HG02884 (cell line): ENCODE measurements around the gene SPRYD3.
"Not testable (repeated sequence)": the region's sequence is repeated elsewhere in the genome, so short reads cannot be mapped to it uniquely, and the experiment has no call there.

Experiments used
- ATAC-seq: cut with Tn5 transposase; IDR thresholded peaks from one replicate; pipeline ENCODE4 v1.9.1; 2021; ENCODE audit warnings: mild to moderate bottlenecking, moderate library complexity; ENCODE audit not compliant: unreplicated experiment

Gene SPRYD3

DNA sequence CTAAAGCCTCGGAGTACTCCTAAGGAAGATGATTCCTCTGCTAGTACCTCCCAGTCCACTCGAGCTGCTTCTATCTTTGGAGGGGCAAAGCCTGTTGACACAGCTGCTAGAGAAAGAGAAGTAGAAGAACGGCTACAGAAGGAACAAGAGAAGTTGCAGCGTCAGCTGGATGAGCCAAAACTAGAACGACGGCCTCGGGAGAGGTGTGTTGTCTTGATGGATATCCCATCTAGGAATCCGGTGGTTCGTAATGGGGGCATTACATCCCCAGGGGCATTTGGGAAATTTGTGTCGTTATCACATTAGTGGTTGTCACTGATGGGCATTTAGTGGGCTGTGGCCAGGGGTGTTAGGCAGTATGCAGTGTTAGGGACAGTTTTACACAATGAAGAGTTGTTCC lies 45.4 kb downstream of the SPRYD3 start:
- ATAC-seq, result not testable (repeated sequence)

DNA sequence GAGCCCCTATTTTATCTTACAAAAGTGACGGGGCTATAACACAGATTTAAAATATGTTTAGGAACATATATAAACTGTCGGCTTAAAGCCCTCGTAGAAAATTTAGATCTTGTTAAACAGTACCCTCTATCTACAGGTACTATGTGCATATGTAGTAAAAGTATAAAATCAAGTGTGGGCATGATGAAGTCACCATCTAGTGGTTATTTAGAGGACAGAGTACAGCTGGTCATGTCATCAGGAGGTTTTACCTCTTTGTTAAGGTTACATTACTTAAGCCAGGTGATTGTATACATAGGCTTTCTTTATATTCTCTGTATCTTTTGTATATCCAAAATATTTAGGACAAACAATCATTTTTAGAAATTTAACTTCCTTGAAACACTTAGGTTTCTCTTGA lies 47.6 kb downstream of the SPRYD3 start:
- ATAC-seq, result no peak

DNA sequence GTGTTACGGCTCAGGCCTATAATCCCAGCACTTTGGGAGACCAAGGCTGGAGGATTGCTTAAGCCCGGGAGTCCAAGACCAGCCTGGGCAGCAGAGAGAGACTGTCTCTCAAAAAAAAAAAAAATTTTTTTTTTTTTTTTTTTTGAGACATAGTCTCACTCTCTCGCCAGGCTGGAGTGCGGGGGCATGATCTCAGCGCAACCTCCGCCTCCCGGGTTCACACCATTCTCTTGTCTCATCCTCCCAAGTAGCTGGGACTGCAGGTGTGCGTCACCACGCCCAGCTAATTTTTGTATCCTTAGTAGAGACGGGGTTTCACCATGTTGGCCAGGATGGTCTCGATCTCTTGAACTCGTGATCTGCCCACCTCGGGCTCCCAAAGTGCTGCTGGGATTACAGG lies 52.2 kb downstream of the SPRYD3 start:
- not testable (repeated sequence) for ATAC-seq

DNA sequence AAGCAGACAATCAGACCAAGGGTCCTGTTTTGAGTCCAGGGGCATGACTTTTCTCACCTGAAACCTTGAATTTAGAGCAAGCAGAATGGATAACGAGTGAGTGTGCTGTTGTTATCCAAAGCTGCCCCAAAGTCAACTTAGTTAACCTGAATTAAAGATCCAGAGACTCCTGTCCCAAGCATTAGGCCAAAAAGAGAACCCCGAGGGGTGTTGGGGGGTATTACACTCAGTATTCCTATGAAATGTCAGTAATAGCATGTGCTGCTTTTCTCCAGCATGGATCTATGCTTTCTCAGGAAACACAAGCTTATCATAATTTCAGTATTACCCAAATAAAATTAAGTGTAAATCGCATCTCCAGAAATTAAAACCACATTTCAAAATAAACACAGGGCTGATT lies 53.9 kb downstream of the SPRYD3 start:
- ATAC-seq, result no peak

DNA sequence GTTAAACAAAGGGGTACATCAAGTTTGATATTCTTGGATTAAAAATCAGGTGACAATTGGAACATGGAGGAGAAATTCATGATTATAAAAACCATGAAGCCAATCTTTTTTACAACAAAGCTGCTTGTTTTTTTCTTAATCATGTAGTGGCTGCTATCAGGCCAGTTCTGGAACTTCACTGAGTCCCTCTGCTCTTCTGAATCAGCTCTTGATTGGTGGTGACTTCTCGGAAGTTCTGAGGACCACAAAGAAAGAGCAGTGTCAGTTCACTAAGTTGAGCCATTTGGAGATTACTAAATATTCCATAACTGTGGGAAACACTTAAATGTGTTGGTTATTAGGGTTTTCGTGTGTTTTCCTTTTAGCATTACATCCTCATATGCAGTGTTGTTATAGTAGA lies 64.5 kb downstream of the SPRYD3 start:
- no peak for ATAC-seq
